ENCODE data around the gene CABP1.
"Not testable (repeated sequence)": the region's sequence is repeated elsewhere in the genome, so short reads cannot be mapped to it uniquely, and the experiment has no call there.

Gene CABP1

DNA sequence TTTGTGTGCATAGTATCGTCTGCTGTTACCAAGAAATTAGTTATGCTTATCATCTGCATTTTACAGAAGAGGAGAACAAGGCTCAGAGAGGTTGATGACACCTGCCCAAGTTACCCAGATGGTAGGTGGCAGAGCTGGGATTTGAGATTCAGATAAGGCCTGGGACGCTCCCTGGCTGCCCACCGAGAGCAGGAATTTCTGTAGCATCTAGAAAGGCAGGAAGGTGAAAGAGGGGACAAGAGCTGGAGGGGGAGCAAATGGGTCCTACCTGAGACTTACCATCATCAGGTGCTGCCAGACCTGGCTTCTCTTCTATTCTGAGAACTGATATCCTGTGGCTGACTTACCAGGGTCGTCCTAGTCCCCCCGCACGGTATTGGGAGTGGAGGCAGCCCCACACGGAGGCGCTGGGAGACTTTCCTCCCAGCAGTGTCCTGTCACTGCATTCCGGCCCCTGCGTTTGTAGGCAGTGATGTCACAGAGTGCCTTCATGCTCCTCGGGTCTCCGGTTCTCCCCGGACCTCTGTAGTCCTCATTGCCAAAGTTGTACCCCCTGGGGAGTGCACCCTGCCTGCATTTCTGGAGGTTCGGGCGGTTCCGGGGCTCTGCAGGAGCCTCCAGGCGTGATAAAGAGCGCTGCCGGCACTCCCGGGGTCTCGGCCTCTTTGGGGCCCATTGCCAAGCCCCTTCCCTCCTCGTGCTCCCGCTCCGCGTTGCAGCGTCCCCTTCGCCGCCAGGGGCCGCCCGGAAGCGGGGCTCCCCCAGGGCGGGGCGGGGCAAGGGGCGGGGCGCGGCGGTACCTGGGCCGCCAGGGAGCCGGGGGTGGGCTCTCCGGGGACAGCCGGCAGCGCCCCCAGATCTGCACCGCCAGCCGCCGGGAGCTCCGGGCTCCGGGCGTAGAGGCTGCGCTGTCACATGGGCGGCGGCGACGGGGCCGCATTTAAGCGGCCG lies at the start of gene CABP1:
TSS of gene CABP1 (plus strand) at position 856 of the 951 bp plus-strand sequence. CDS start at position 916, 60 bp downstream.
- H3K4me3 ChIP-seq: peak within 1 kb of the TSS; percentile 38
- H3K27me3 ChIP-seq (ENCODE audit: low read depth): 0 out of 2 replicates have a peak, but pooled peaks cover 4% of the 10 kb centered on the region
- DNase-seq (ENCODE audit: low spot score in 2 of 2): peak; percentile 55 to 83
- peaks cover 10% of the 10 kb centered on the region for H3K4me1 ChIP-seq
- no peaks in the 10 kb centered on the region for H3K36me3 ChIP-seq (replicated peaks)
- in situ Hi-C loops (cut with MboI; ENCODE audit: low sequenced_read_pairs): no loop called here
- H3K9me3 ChIP-seq: no peaks in the 10 kb centered on the region

DNA sequence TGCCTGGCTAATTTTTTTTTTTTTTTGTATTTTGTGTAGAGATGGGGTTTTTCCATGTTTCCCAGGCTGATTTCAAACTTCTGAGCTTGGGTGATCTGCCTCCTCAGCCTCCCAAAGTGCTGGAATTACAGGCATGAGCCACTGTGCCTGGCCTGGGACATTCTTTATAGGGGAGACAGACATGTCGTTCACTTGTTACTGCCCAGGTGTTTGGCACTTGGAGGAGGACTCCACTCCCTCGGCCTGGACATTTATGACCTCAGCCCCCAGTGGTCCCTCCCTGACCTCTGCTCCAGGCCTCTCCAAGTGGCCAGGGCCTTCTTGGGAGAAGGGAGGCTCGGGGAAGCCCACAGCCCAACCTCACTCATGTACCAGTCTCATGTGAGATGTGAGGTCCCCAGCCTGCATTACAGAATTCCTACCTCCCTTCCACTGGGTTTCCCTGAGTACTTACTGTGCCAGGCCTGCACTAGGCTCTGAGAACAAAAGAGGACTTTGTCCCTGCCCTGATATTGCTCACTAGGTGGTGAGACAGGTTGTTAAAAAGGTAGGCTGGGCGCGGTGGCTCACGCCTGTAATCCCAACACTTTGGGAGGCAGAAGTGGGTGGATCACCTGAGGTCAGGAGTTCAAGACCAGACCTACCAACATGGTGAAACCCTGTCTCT lies 49.6 kb upstream of the CABP1 start:
- Histone ChIP-seq H3K4me3 (no peak overlapping the region), H3K36me3 (replicated peaks) (no peaks in the 10 kb centered on the region), H3K27me3 (ENCODE audit: low read depth) (no peaks in the 10 kb centered on the region), H3K9me3 (no peaks in the 10 kb centered on the region), H3K4me1 (no peaks in the 10 kb centered on the region)
- DNase-seq (ENCODE audit: low spot score in 2 of 2): no peak
- in situ Hi-C loops (cut with MboI; ENCODE audit: low sequenced_read_pairs): no loop called here

DNA sequence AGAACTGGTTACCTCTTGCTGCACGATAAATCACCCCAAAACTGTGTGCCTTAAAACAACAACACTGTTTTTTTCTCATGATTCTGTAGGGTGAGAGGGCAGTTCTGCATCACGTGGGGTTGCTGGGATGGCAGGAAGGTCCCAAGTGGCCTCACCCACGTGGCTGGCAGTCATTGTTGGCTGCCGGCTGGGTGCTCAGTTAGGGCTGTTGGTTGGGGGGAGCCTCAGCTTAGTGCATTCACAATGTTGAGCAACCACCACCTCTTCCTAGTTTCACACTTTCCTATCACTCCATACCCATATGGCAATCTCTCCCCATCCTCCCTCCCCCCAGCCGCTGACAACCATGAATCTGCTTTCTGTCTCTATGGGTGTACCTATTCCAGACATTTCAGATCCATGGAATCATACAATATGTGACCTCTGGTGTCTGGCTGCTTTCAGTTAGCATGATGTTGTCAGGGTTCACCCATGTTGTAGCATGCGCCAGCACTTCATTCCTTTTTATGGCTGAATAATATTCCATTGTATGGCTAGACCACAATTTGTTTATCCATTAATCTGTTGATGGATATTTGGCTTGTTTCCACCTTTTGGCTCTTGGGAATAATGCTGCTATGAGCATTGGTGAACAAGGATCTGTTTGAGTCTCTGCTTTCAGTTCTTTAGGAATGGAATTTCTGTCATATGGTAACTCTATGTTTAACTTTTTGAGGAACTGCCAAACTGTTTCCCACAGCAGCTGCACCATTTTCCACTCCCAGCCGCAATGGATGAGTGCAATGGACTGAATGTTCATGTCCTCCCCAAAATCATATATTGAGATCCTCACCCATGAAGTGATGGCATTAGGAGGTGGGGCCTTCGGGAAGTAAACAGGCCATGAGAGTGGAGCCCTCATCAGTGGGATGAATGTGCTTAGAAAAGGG lies 48.0 kb upstream of the CABP1 start:
- DNase-seq (ENCODE audit: low spot score in 2 of 2): no peak
- in situ Hi-C loops (cut with MboI; ENCODE audit: low sequenced_read_pairs): no loop called here

DNA sequence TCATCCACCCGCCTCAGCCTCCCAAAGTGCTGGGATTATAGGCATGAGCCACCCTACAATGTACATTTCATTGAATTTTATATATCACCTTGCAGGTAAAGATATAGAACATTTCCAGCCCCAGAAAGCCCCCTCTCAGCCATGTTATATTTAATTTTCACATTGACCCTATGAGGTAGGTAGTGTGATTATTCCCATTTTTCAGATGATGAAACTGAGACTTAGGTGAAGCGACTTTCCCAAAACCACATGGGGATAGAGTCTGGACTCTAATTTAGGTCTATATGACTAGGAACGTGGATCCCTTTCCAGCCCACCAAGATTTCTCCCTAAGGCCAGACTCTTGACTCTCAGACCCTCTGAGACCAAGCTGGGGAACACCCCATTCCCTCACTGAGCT lies 43.5 kb upstream of the CABP1 start:
- H3K27me3 ChIP-seq (ENCODE audit: low read depth): no peaks in the 10 kb centered on the region
- no peaks in the 10 kb centered on the region for H3K9me3 ChIP-seq
- in situ Hi-C loops (cut with MboI; ENCODE audit: low sequenced_read_pairs): no loop called here
- DNase-seq (ENCODE audit: low spot score in 2 of 2): no peak
- H3K36me3 ChIP-seq (replicated peaks): no peaks in the 10 kb centered on the region
- peaks cover 19% of the 10 kb centered on the region for H3K4me1 ChIP-seq
- no peak overlapping the region for H3K4me3 ChIP-seq

More for the DNA sequence above, 48.0 kb upstream of the CABP1 start:
- H3K27me3 ChIP-seq (ENCODE audit: low read depth): no peaks in the 10 kb centered on the region
- no peaks in the 10 kb centered on the region for H3K9me3 ChIP-seq
- no peak overlapping the region for H3K4me3 ChIP-seq
- H3K36me3 ChIP-seq (replicated peaks): no peaks in the 10 kb centered on the region
- no peaks in the 10 kb centered on the region for H3K4me1 ChIP-seq

DNA sequence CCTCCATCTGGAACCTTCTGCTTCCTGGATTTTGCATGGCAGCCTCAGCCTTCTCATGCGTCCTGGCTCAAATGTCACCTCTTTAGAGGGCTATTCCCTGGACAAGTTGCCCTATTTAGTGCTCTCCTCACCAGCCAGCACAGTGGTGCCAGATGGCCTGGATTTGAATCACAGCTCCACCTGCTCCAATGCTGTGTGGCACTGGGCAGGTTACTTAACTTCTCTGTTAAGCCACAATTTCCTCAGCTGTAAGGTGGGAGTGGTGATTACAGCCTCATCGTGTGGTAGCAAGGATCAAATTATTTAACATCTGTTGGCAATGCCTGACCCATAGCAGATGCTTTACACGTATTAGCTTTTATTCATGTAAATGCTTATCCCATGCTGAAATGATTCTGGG lies 42.6 kb upstream of the CABP1 start:
- in situ Hi-C loops (cut with MboI; ENCODE audit: low sequenced_read_pairs): no loop called here
- no peaks in the 10 kb centered on the region for H3K9me3 ChIP-seq
- no peak for DNase-seq (ENCODE audit: low spot score in 2 of 2)
- peaks cover 19% of the 10 kb centered on the region for H3K4me1 ChIP-seq
- H3K36me3 ChIP-seq (replicated peaks): no peaks in the 10 kb centered on the region
- no peak overlapping the region for H3K4me3 ChIP-seq
- H3K27me3 ChIP-seq (ENCODE audit: low read depth): no peaks in the 10 kb centered on the region

GRCh38 chr12:120598674-120599463 lies 41.6 kb upstream of the CABP1 start:
- no peak for DNase-seq (ENCODE audit: low spot score in 2 of 2)
- Histone ChIP-seq H3K36me3 (replicated peaks) (no peaks in the 10 kb centered on the region), H3K27me3 (ENCODE audit: low read depth) (no peaks in the 10 kb centered on the region), H3K9me3 (no peaks in the 10 kb centered on the region), H3K4me3 (no peak overlapping the region), H3K4me1 (peaks cover 19% of the 10 kb centered on the region)
- in situ Hi-C loops (cut with MboI; ENCODE audit: low sequenced_read_pairs): no loop called here

- no peaks in the 10 kb centered on the region for H3K9me3 ChIP-seq
- no peaks in the 10 kb centered on the region for H3K27me3 ChIP-seq (ENCODE audit: low read depth)
- H3K36me3 ChIP-seq (replicated peaks): no peaks in the 10 kb centered on the region
- DNase-seq (ENCODE audit: low spot score in 2 of 2): peak in 1 of 2 experiments; percentile 33
- no peak overlapping the region for H3K4me3 ChIP-seq
- H3K4me1 ChIP-seq: peaks cover 19% of the 10 kb centered on the region
- in situ Hi-C loops (cut with MboI; ENCODE audit: low sequenced_read_pairs): no loop called here
These were observed 40.5 kb upstream of the CABP1 start for GRCh38 chr12:120599672-120600552.

DNA sequence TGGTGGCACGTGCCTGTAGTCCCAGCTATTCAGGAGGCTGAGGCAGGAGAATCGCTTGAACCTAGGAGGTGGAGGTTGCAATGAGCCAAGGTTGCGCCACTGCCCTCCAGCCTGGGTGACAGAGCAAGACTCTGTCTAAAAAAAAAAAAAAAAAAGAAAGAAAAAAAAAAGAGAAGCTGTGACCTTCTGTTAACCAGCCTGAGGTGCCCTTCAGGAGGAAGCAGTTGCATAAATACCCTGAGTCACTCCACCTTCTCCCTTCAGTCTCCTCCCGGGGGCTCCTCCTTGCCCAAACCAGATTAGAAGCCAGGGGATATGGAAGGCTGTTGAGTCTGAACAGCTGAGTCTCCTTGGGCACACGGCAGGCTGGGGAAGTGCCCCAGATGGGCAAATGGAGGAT lies 38.0 kb upstream of the CABP1 start:
- in situ Hi-C loops (cut with MboI; ENCODE audit: low sequenced_read_pairs): not testable (repeated sequence)

GRCh38 chr12:120610560-120610959 lies 29.9 kb upstream of the CABP1 start:
- Histone ChIP-seq H3K4me3 (no peak overlapping the region), H3K36me3 (replicated peaks) (no peaks in the 10 kb centered on the region), H3K27me3 (ENCODE audit: low read depth) (no peaks in the 10 kb centered on the region), H3K4me1 (no peaks in the 10 kb centered on the region), H3K9me3 (no peaks in the 10 kb centered on the region)
- DNase-seq (ENCODE audit: low spot score in 2 of 2): no peak
- in situ Hi-C loops (cut with MboI; ENCODE audit: low sequenced_read_pairs): no loop called here

More for the DNA sequence above, 38.0 kb upstream of the CABP1 start:
- H3K9me3 ChIP-seq; H3K36me3 ChIP-seq (replicated peaks); DNase-seq (ENCODE audit: low spot score in 2 of 2); H3K4me3 ChIP-seq; H3K27me3 ChIP-seq (ENCODE audit: low read depth): not testable (repeated sequence)
- peaks cover 19% of the 10 kb centered on the region for H3K4me1 ChIP-seq

DNA sequence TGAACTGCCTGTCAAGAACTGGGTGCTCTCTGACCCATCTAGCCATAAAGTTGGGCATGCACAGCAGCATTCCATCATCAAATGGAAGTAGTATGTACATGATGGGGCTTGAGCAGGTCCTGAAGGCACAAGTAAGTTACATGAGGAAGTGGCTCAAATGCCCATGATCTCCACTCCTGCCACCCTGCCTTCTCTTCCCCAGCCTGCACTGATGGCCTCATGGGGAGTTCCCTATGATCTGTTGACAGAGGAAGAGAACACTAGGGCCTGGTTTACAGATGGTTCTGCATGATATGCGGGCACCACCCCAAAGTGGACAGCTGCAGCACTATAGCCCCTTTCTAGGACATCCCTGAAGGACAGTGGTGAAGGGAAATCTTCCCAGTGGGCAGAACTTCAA lies 28.9 kb upstream of the CABP1 start:
- H3K9me3 ChIP-seq; H3K36me3 ChIP-seq (replicated peaks); in situ Hi-C loops (cut with MboI; ENCODE audit: low sequenced_read_pairs); H3K4me3 ChIP-seq; H3K27me3 ChIP-seq (ENCODE audit: low read depth); H3K4me1 ChIP-seq; DNase-seq (ENCODE audit: low spot score in 2 of 2): not testable (repeated sequence)

GRCh38 chr12:120614848-120615247 lies 25.6 kb upstream of the CABP1 start:
- in situ Hi-C loops (cut with MboI; ENCODE audit: low sequenced_read_pairs): no loop called here
- H3K27me3 ChIP-seq (ENCODE audit: low read depth): peaks cover 11% of the 10 kb centered on the region
- no peaks in the 10 kb centered on the region for H3K36me3 ChIP-seq (replicated peaks)
- DNase-seq (ENCODE audit: low spot score in 2 of 2): no peak
- H3K4me3 ChIP-seq: no peak overlapping the region
- H3K4me1 ChIP-seq: no peaks in the 10 kb centered on the region
- H3K9me3 ChIP-seq: no peaks in the 10 kb centered on the region

- in situ Hi-C loops (cut with MboI; ENCODE audit: low sequenced_read_pairs); DNase-seq (ENCODE audit: low spot score in 2 of 2); H3K4me1 ChIP-seq; H3K4me3 ChIP-seq; H3K9me3 ChIP-seq; H3K36me3 ChIP-seq (replicated peaks): not testable (repeated sequence)
- peaks cover 11% of the 10 kb centered on the region for H3K27me3 ChIP-seq (ENCODE audit: low read depth)
These were observed 23.2 kb upstream of the CABP1 start for GRCh38 chr12:120617193-120617592.
